GM12878 (cell line): ENCODE data around the gene CARD18. TPM values are rescaled to one million over a fixed set of nuclear protein-coding genes. Genes with fewer than 3 reads are reported as not detected.

Experiments used
- ATAC-seq: fragments of 200-7000 bp; cut with Tn5 transposase; 3 replicates; pipeline ENCODE4 v1.9.1; 2020; ENCODE audit warnings: mild to moderate bottlenecking, moderate library complexity
- BruUV-seq: library from RNA; stranded (reverse); fragments of 400-500 nt; replicated peaks from 2 replicates; lab custom pipeline; 2021; lab: Mats Ljungman, UMichigan
- CTCF ChIA-PET: fragments of 300-600 bp; sonication (Branson Sonifier 250); formaldehyde crosslinking; extraction: SDS; loops from one replicate; lab custom pipeline; 2021; ENCODE audit warnings: inconsistent platforms; lab: Yijun Ruan, JAX
- POLR2A ChIA-PET: fragments of 350-600 bp; formaldehyde crosslinking; extraction: SDS; loops from one replicate; lab custom pipeline; 2021; ENCODE audit warnings: inconsistent platforms; lab: Charles Lee
- RAD21 ChIA-PET: fragments of 300-600 bp; sonication (Branson Sonifier 250); formaldehyde crosslinking; loops from one replicate; lab custom pipeline; 2023; ENCODE audit warnings: antibody characterized with exemption; ENCODE audit not compliant: unreplicated experiment; lab: Charles Lee
- SMC1A ChIA-PET: fragments of 300-600 bp; sonication (Branson Sonifier 250); formaldehyde crosslinking; loops from one replicate; lab custom pipeline; 2023; ENCODE audit not compliant: unreplicated experiment, uncharacterized antibody; lab: Charles Lee
- DNase-seq: peaks from one replicate; pipeline ENCODE4 v3.0.0-alpha.2; 2011; ENCODE audit warnings: low read depth, low spot score
- FAIRE-seq: peaks from 3 replicates; lab custom pipeline; 2011; peaks lifted over from hg19 to GRCh38; lab: Jason Lieb, UNC
- H2AFZ ChIP-seq: 2 replicates; pipeline ENCODE4 v1.6.0; 2011; ENCODE audit warnings: low read depth, low read length, control low read depth; ENCODE audit not compliant: control insufficient read depth
- H3K27ac ChIP-seq: 2 replicates; pipeline ENCODE4 v1.5.1; 2011; ENCODE audit warnings: control low read depth; ENCODE audit not compliant: control insufficient read depth, insufficient read depth
- H3K27me3 ChIP-seq, 2 experiments: replicated peaks in 1 of 2; 2 replicates each; pipeline versions ENCODE4 v1.6.0 to v1.6.1; 2011; ENCODE audit warnings: low read length in 1 of 2; ENCODE audit not compliant: control insufficient read depth in 2 of 2, insufficient read depth in 2 of 2
- H3K36me3 ChIP-seq, 2 experiments: 2 replicates each; pipeline ENCODE4 v1.5.1; 2011; ENCODE audit warnings: low read length in 1 of 2; ENCODE audit not compliant: control insufficient read depth in 2 of 2, insufficient read depth in 2 of 2
- H3K4me1 ChIP-seq: 2 replicates; pipeline ENCODE4 v1.6.1; 2011; ENCODE audit warnings: mild to moderate bottlenecking, low read length, moderate library complexity, mixed read lengths; ENCODE audit not compliant: control insufficient read depth, insufficient read depth
- H3K4me2 ChIP-seq: 2 replicates; pipeline ENCODE4 v1.6.0; 2011; ENCODE audit warnings: control low read depth; ENCODE audit not compliant: control insufficient read depth, insufficient read depth
- H3K4me3 ChIP-seq: fragments of 200-600 bp; sonication (generic); 2 replicates; pipeline ENCODE4 v1.5.1; 2016
- H3K79me2 ChIP-seq: 2 replicates; pipeline ENCODE4 v1.6.0; 2011; ENCODE audit warnings: low read length; ENCODE audit not compliant: control insufficient read depth, insufficient read depth
- H3K9ac ChIP-seq: 2 replicates; pipeline ENCODE4 v1.8.0; 2011; ENCODE audit warnings: low read length, control low read depth, mixed read lengths; ENCODE audit not compliant: control insufficient read depth, insufficient read depth
- H3K9me3 ChIP-seq: replicated peaks from 3 replicates; pipeline ENCODE4 v1.5.1; 2011; ENCODE audit warnings: mild to moderate bottlenecking, low read length; ENCODE audit not compliant: control insufficient read depth, insufficient read depth
- H4K20me1 ChIP-seq: 2 replicates; pipeline ENCODE4 v1.6.0; 2011; ENCODE audit not compliant: control insufficient read depth, insufficient read depth
- CREM ChIP-seq: IDR thresholded peaks from 2 replicates; pipeline ENCODE4 v1.6.1; 2014; ENCODE audit warnings: antibody characterized with exemption, low read depth
- FOXK2 ChIP-seq: fragments of 450-650 bp; IDR thresholded peaks from 2 replicates; pipeline ENCODE4 v1.6.1; 2017; ENCODE audit warnings: mild to moderate bottlenecking, moderate library complexity
- RAD51 ChIP-seq: fragments of 450-650 bp; IDR thresholded peaks from 2 replicates; pipeline ENCODE4 v1.6.1; 2016; ENCODE audit warnings: moderate library complexity, mild to moderate bottlenecking, inconsistent platforms
- RB1 ChIP-seq: fragments of 450-650 bp; formaldehyde crosslinking; IDR thresholded peaks from 2 replicates; pipeline ENCODE4 v1.6.1; 2017; ENCODE audit warnings: mild to moderate bottlenecking, borderline replicate concordance
- SREBF1 ChIP-seq: IDR thresholded peaks from 2 replicates; pipeline ENCODE4 v1.6.1; 2012; ENCODE audit warnings: mild to moderate bottlenecking, low read length
- WGBS: methylation state at CpG from one replicate; pipeline ENCODE4 v1.1.6; 2016; ENCODE audit warnings: low lambda C conversion rate; ENCODE audit not compliant: insufficient replicate concordance, insufficient coverage; ENCODE audit errors: missing lambda C conversion rate; 5-methylcytosine and 5-hydroxymethylcytosine counted together
- in situ Hi-C: fragments of 300-500 bp; cut with MboI; formaldehyde crosslinking; loops from 9 replicates; pipeline ENCODE4 v1.14.3; 2018; ENCODE audit warnings: mixed read lengths
- intact Hi-C: fragments of 100-400 bp; cut with micrococcal nuclease; formaldehyde crosslinking; loops from one replicate; pipeline ENCODE4 v1.14.2; 2022; ENCODE audit not compliant: unreplicated experiment
- polyA plus RNA-seq, 11 experiments: library from polyadenylated mRNA; depleted of rRNA in 4 of 11; unstranded in 6 of 11; stranded (reverse) in 5 of 11; fragments of >200 nt; fragmentation: Nextera tagmentation in 4 of 11; fragmentation: Illumina TruSeq in 1 of 11; extraction: Ambion mirVana in 4 of 11; extraction: Trizol in 1 of 11; gene quantifications; 1 replicate in 1 of 11; 2 replicates in 10 of 11; pipeline versions ENCODE4 v1.2.1 to v1.2.3, GENCODE V29; 2011 to 2016; ENCODE audit warnings: inconsistent platforms in 2 of 11, missing spikeins in 2 of 11, low read depth in 1 of 11
- total RNA-seq, 4 experiments: library from RNA; depleted of rRNA in 3 of 4; stranded (reverse); fragments of >200 nt in 3 of 4; fragmentation: Illumina TruSeq in 1 of 4; extraction: Trizol in 1 of 4; gene quantifications; 2 replicates each; pipeline versions ENCODE4 v1.2.1 to v1.2.3, GENCODE V29; 2013 to 2021
- TF ChIP-seq, protein P1 (sequence below): fragments of 450-650 bp; IDR thresholded peaks from 2 replicates; pipeline ENCODE4 v1.6.1; 2017; ENCODE audit warnings: mild to moderate bottlenecking, moderate library complexity
- TF ChIP-seq, protein P2 (sequence below): fragments of 450-650 bp; IDR thresholded peaks from 2 replicates; pipeline ENCODE4 v1.6.1; 2018; ENCODE audit warnings: borderline replicate concordance, mild to moderate bottlenecking; ENCODE audit not compliant: partially characterized antibody
- TF ChIP-seq, protein P3 (sequence below): IDR thresholded peaks from 2 replicates; pipeline ENCODE4 v1.6.1; 2012; ENCODE audit warnings: mild to moderate bottlenecking, low read depth, low read length

Gene CARD18
- total and polyA plus RNA-seq, 10 of the 15 experiments (the other 5 are each of a cell fraction or from before 2014, with no cell fraction given), result not detected

DNA sequence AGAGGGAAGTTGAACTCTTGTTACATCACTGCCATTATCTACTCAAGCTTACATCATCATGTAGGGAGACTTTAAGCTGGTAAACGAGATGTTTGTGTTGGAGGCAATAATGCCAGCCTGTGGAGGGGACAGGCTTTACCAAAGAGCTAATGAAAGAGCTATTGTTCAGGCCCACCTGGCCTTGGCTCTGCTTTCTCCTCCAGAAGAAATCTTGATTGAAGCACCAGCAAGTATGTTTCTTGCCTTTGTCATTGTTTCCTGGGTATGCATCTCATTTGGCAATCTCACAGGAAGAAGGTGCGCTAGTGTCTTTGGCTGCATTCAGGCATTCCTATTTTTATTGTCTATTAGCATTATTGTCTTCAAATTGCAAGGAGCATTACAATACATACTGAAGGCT, 16.7 kb upstream of the CARD18 start:
- DNase-seq (no peak), FAIRE-seq (no peak), ATAC-seq (no peak)
- SMC1A ChIA-PET, result no interaction called here
- H3K4me3 ChIP-seq, result no peak overlapping the region
- H3K27ac ChIP-seq, result no peak overlapping the region
- intact Hi-C loops, result no loop called here
- RAD21 ChIA-PET, result no interaction called here
- no peak overlapping the region for H3K9ac ChIP-seq
- H3K27me3 ChIP-seq, result no peaks in the 10 kb centered on the region
- CTCF ChIA-PET, result no interaction called here
- H3K4me1 ChIP-seq, result no peaks in the 10 kb centered on the region
- POLR2A ChIA-PET, result no interaction called here
- no peaks in the 10 kb centered on the region for H3K36me3 ChIP-seq
- H4K20me1 ChIP-seq, result no peaks in the 10 kb centered on the region
- TF ChIP-seq, protein P1, sequence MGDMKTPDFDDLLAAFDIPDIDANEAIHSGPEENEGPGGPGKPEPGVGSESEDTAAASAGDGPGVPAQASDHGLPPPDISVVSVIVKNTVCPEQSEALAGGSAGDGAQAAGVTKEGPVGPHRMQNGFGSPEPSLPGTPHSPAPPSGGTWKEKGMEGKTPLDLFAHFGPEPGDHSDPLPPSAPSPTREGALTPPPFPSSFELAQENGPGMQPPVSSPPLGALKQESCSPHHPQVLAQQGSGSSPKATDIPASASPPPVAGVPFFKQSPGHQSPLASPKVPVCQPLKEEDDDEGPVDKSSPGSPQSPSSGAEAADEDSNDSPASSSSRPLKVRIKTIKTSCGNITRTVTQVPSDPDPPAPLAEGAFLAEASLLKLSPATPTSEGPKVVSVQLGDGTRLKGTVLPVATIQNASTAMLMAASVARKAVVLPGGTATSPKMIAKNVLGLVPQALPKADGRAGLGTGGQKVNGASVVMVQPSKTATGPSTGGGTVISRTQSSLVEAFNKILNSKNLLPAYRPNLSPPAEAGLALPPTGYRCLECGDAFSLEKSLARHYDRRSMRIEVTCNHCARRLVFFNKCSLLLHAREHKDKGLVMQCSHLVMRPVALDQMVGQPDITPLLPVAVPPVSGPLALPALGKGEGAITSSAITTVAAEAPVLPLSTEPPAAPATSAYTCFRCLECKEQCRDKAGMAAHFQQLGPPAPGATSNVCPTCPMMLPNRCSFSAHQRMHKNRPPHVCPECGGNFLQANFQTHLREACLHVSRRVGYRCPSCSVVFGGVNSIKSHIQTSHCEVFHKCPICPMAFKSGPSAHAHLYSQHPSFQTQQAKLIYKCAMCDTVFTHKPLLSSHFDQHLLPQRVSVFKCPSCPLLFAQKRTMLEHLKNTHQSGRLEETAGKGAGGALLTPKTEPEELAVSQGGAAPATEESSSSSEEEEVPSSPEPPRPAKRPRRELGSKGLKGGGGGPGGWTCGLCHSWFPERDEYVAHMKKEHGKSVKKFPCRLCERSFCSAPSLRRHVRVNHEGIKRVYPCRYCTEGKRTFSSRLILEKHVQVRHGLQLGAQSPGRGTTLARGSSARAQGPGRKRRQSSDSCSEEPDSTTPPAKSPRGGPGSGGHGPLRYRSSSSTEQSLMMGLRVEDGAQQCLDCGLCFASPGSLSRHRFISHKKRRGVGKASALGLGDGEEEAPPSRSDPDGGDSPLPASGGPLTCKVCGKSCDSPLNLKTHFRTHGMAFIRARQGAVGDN, result no peak
- no peak for TF ChIP-seq FOXK2
- TF ChIP-seq SREBF1, result no peak
- TF ChIP-seq RAD51, result no peak
- TF ChIP-seq, protein P2, sequence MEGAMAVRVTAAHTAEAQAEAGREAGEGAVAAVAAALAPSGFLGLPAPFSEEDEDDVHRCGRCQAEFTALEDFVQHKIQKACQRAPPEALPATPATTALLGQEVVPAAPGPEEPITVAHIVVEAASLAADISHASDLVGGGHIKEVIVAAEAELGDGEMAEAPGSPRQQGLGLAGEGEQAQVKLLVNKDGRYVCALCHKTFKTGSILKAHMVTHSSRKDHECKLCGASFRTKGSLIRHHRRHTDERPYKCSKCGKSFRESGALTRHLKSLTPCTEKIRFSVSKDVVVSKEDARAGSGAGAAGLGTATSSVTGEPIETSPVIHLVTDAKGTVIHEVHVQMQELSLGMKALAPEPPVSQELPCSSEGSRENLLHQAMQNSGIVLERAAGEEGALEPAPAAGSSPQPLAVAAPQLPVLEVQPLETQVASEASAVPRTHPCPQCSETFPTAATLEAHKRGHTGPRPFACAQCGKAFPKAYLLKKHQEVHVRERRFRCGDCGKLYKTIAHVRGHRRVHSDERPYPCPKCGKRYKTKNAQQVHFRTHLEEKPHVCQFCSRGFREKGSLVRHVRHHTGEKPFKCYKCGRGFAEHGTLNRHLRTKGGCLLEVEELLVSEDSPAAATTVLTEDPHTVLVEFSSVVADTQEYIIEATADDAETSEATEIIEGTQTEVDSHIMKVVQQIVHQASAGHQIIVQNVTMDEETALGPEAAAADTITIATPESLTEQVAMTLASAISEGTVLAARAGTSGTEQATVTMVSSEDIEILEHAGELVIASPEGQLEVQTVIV, result no peak
- TF ChIP-seq CREM, result no peak
- no peak for TF ChIP-seq RB1
- TF ChIP-seq, protein P3, sequence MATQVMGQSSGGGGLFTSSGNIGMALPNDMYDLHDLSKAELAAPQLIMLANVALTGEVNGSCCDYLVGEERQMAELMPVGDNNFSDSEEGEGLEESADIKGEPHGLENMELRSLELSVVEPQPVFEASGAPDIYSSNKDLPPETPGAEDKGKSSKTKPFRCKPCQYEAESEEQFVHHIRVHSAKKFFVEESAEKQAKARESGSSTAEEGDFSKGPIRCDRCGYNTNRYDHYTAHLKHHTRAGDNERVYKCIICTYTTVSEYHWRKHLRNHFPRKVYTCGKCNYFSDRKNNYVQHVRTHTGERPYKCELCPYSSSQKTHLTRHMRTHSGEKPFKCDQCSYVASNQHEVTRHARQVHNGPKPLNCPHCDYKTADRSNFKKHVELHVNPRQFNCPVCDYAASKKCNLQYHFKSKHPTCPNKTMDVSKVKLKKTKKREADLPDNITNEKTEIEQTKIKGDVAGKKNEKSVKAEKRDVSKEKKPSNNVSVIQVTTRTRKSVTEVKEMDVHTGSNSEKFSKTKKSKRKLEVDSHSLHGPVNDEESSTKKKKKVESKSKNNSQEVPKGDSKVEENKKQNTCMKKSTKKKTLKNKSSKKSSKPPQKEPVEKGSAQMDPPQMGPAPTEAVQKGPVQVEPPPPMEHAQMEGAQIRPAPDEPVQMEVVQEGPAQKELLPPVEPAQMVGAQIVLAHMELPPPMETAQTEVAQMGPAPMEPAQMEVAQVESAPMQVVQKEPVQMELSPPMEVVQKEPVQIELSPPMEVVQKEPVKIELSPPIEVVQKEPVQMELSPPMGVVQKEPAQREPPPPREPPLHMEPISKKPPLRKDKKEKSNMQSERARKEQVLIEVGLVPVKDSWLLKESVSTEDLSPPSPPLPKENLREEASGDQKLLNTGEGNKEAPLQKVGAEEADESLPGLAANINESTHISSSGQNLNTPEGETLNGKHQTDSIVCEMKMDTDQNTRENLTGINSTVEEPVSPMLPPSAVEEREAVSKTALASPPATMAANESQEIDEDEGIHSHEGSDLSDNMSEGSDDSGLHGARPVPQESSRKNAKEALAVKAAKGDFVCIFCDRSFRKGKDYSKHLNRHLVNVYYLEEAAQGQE, result no peak
- WGBS, result 35% methylated on average over 2 of the region's 2 CpGs
- in situ Hi-C loops, result no loop called here
- no peak overlapping the region for H3K4me2 ChIP-seq
- no peaks in the 10 kb centered on the region for H3K9me3 ChIP-seq
- H3K79me2 ChIP-seq, result no peaks in the 10 kb centered on the region
- no TSS peak for BruUV-seq
- no peak overlapping the region for H2AFZ ChIP-seq
